Activated T-cell treated with anti-CD3 and anti-CD28 coated beads for 4 hours (primary cell): ENCODE results near the gene SEL1L2.
A peak's percentile ranks its signal among the peaks of the same experiment; 100 is the strongest.
"Not testable (repeated sequence)": the region's sequence is repeated elsewhere in the genome, so short reads cannot be mapped to it uniquely, and the experiment has no call there.

Source experiments
- DNase-seq: peaks from one replicate; pipeline ENCODE4 v3.0.0-alpha.2; 2020

The SEL1L2 gene, protein sequence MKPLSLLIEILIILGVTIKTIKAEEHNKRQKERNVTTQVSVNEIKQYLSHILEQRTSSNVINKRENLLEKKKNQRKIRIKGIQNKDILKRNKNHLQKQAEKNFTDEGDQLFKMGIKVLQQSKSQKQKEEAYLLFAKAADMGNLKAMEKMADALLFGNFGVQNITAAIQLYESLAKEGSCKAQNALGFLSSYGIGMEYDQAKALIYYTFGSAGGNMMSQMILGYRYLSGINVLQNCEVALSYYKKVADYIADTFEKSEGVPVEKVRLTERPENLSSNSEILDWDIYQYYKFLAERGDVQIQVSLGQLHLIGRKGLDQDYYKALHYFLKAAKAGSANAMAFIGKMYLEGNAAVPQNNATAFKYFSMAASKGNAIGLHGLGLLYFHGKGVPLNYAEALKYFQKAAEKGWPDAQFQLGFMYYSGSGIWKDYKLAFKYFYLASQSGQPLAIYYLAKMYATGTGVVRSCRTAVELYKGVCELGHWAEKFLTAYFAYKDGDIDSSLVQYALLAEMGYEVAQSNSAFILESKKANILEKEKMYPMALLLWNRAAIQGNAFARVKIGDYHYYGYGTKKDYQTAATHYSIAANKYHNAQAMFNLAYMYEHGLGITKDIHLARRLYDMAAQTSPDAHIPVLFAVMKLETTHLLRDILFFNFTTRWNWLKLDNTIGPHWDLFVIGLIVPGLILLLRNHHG

DNA sequence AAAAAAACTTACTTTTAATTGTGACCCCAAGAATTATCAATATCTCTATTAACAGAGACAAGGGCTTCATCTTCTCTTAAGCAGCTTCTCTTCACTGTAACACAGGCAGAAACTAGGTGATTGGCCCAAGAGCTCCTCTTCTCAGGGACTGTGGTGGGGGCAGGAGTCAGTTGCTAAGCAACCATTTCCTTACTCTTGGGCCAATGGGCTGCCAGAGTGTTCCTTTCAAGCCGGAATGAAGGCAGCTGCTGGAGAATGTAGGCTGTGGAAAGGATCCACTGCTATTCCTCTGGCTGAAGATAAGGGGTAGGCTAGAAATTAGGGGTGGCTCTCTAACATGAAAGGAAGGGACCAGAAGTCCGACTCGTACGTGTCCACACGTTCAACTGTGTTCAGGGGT is at the start of gene SEL1L2:
SEL1L2 (minus strand) TSS at position 150 of the 400 bp plus-strand sequence; CDS start at position 70, 80 bp downstream.
- no peak for DNase-seq

DNA sequence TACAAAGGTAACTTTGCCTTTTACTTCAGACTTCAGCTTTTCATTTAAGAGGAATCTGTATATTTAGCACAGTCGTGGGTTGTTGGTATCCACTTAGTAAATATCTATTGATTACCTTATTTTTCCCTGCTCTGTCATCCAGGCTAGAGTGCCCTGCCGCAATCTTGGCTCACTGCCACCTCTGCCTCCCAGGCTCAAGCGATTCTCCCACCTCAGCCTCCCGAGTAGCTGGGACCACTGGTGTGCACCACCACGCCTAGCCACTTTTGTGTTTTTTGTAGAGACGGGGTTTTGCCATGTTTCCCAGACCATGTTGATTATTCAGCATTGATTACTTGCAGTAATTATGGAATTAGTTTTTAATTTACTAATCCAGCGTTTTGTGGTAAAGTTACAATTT is 46.2 kb upstream of the SEL1L2 start:
- DNase-seq, result no peak

DNA sequence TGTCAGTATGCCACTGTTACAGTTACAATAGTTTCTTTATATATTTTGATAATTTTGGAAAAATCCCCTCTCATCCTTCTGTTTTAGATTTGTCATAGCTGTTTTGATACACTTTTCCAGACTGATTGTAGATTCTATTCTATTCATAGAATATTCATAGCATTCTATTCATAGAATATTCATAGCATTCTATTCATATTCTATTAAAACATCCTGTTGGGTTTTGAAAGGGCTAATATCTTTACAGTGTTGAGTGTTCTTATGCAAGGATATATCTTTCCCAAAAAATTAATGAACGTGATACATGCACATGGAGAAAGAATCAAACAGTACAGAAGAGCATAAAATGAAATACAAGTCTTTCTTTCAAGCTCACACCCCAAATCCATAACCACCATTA is 42.9 kb upstream of the SEL1L2 start:
- DNase-seq, result no peak

DNA sequence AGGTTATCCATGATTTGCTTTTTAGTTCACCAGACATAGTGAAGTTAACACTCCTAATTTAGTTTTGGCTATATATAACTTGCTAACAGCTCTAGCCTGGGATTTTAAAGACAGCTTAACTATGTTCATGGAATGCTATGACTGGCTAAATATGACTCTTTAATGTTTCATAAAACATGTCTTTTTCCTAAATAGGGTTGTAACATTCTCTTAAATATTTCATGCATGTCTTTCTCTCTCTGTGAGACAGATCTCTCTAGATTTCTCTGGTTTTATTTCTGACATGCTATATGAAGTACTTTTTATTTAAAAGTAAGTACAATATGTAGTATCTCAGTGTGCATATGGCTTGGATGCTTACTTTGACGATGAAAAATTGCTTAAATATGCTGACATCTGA is 40.6 kb upstream of the SEL1L2 start:
- DNase-seq, result no peak

DNA sequence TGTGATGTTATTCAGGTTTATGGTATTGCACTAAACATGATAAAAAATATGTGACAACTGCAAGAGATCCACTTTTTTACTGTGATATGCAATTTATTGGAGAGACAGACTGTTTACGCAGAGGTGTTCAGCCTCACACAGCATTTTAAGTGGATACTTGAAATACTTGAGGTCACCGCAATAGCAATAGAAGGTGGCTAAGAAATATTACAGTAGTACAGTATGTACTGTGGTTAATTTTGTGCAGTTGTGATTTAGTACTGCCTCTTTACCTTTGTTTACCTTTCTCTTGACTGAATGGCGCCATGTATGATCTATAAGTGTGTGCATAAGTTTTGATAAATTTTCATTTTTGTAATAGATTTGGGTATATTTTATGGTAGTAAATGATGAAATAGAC is 22.3 kb upstream of the SEL1L2 start:
- no peak for DNase-seq

DNA sequence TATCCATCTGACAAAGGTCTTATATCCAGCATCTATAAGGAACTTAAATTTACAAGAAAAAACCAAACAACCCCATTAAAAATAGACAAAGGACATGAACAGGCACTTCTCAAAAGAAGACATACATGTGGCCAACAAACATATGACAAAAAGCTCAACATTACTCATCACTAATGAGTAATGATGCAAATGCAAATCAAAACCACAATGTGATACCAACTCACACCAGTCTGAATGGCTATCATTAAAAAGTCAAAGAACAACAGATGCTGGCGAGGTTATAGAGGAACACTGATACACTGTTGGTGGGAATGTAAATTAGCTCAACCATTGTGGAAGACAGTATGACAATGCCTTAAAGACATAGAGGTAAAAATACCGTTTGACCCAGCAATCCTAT is 18.8 kb upstream of the SEL1L2 start:
- no peak for DNase-seq

DNA sequence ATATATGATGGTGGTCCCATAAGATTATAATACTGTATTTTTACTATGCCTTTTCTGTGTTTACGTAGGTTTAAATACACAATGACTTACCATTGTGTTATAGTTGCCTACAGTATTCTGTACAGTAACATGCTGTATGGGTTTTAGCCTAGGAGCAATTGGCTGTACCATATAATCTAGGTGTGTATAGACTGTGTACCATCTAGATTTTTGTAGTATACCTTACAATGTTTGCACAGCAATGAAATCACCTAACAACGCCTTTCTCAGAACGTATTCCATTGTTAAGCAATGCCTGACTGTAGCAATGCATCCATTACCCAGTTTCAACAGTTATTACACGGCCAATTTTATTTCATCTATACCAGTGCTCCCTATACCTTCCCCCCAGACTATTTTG is 15.6 kb upstream of the SEL1L2 start:
- DNase-seq, result no peak

DNA sequence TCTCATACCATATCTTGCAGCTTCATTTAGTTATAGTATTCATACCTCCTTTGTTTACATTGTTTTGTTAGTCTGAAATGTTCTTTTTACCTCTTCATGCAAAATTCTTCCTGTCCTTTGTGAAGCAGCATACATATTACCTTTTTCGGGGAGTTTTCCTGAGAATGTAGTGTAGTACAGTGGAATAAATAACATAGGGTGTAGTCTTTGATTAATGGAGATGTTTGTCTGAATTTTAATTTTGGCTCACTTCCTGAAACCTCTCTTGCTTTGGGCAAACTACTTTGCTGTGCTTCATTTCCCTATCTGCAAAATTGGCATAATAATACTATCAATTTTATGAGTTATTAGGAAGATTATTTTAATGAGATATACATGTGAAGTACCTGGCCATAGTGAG is 10.5 kb upstream of the SEL1L2 start:
- no peak for DNase-seq

DNA sequence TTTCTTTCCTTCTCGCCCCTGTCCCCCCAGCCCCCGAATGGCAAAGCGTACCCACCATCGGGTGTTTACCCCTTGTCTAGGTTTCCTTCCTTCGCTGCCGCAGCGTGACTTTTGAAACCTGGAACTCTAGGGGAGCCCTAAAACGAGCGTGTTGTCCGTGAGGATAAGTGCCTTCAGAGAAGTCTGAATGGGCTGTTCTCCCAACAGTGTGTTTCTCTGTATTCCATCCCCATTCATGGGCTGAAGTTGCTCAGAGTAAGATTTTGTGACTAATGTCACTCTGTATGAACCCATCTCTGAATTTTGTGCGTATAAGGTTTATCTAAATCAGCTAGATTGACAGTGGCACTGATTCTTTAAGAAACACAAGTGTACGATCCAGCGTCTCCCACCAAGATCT is 5.9 kb upstream of the SEL1L2 start:
- DNase-seq, result no peak

DNA sequence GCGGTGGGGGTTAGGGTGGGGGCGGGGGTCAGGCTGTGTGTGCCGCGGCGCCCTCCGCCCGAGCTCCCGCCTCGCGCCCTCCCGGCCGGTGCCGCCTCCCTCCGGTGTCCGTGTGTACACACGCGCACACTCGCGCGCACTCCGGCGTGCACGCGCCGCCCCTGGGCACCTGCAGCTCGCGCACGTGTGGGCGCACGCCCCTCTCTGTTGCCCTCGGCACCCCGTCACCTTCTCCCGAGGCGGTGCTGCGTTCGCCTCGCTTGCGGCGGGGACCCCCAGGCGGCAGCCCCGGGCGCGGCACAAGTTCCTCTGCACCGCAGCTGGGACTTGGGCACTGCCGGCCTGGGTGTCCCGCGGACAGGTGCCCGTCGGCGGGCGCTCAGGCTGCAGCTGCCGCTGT is 5.4 kb upstream of the SEL1L2 start:
- no peak for DNase-seq

DNA sequence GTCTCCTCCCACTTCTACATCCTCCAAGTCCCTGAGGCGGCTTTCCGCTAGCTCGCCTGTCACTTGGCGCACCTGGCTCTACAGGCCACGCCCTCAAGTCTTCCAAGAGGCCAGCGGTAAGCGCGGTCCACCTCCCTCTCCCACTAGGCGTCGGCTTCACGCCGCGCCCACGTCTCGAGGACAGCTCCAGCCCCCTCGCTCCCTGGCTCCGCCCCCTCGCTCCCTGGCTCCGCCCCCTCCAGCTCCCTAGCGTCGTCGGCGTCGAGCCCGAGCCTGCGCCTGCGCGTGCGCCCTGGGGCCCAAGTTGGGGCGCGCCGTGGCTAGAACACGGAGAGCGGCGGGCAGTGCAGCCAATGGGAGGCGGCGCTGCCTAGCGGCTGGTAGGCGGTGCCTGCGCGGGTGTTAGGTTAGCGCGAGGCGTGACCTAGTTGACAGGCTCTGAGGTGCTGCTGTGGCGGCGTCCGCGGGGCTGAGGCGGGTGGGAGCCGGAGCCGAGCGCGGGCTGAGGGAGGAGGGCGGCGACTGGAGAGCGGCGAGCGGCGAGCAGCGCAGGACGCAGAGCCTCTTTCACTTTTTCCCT is 4.8 kb upstream of the SEL1L2 start, which contains the start of gene MACROD2:
MACROD2 (plus strand) TSS at position 431 of the 580 bp plus-strand sequence.
- DNase-seq, result peak; percentile 11

DNA sequence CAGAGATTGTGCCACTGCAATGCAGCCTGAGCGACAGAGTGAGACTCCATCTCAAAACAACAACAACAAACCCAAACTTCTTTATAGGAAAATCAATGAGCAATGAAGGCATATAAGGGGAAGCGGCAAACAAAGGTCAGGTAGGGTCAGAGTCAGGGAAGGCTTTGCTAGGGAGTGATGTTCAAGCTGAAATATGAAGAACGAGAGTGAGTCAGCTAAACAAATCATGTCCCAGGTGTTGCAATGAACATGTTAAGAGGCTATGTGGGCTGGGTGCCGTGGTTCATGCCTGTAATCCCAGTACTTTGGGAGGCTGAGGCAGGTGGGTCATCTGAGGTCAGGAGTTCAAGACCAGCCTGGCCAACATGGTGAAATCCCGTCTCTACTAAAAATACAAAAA is 1.5 kb upstream of the SEL1L2 start:
- DNase-seq, result not testable (repeated sequence)

DNA sequence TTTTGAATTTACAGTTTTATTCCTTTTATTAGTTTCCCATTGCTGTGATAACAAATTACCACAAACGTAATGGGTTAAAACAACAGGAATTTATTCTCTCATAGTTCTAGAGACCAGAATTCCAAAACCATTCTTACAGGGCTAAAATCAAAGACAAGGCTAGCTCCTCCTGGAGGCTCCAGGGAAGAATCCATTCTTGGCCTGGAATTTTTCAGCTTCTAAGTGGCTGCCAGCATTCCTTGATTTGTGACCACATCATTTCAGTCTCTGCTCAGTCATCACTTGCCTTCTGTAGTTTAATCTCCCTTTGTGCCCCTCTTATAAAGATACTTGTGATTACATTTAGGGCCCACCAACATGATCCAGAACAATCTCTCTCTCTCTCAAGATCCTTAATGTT is 897 bp upstream of the SEL1L2 start:
- DNase-seq, result no peak

DNA sequence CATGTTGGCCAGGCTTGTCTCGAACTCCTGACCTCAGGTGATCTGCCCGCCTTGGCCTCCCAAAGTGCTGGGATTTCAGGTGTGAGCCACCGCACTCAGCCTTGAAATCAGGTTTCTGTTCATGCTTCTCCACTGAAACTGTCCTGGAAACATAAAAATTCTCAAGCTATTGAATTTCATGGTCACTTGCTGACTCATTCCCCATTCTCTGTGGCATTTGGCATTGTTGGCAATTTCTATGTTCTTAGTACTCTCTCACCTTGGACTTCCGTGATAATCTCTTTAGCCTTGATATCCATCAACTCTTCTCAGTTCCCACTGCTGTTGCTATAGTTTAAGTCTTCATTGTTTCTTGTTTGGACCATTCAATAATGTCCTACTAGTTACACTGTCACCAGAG is 6.2 kb downstream of the SEL1L2 start:
- DNase-seq, result no peak

DNA sequence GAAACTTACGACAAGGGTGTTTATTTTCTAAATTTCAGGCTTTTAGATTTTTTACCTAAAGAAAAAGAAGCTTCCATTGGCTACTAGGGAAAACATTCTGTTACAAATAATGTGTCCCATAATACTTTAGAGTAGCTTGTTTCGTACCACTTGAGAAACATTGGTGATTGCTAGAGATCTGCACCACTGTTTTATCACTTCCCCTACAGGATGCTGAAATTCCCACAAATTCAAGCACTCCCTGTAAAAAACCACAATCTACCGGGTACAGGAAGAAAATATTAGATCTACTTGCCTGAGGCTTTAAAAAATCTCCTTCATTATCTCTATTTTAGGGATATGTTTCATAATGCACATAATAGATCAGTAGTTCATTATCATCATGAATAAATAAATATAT is 29.9 kb downstream of the SEL1L2 start:
- no peak for DNase-seq

DNA sequence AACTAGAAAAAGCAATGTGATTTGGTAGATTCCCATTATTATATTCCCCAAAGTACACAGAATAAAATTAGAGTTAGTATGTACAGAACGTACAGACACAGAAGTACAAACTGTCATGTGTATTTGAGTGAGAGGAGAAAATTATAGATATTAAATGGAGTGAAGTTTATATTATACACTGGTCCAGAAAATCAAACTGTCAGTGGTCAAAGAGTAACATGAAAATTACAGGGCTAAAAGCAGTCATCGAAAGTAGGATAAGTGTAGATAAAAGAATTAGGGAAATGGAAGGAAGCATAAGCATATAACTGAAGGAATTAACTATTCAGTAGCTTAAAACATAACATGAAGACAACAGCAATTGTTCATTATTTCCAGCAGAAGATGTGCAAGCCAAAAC is 30.3 kb downstream of the SEL1L2 start:
- DNase-seq, result no peak

DNA sequence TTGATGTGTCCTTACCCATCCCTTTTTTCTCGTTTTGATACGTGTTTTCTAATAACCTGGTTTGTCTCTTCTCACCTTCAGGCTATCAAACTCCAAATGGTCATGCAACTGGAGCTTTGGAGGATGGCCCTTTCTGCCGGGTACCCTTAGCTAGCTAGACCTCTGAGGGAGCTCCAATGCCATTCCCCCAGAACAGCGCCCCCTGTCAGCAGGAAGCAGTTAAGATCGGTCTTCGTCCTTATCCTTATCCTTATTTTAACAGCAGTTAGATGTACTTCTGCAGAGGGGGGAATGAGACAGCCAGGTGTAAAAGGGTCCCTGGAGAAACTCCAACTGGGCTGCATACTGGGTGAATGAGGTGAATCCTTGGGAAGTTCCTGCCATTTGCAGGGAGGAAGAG is 37.2 kb downstream of the SEL1L2 start:
- no peak for DNase-seq

DNA sequence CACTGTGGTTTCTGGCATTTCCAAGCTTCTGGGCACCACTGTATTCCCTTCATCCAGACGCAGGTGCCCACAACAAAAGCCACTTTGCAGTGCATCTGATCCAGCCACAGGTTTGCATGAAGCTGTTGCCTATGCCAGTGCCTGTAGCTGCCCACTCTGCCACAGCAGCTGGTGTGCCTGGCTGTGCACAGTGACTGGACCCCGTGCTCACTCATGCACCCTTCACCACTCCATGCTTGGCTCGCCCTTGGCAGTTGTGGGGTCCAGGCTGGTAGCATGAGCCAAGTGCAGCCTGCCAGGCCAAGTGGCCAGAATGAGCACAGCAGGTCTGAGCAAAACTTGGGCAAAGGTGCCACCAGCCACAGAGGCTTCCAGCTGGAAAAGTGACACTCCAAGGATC is 42.7 kb downstream of the SEL1L2 start:
- DNase-seq, result no peak

DNA sequence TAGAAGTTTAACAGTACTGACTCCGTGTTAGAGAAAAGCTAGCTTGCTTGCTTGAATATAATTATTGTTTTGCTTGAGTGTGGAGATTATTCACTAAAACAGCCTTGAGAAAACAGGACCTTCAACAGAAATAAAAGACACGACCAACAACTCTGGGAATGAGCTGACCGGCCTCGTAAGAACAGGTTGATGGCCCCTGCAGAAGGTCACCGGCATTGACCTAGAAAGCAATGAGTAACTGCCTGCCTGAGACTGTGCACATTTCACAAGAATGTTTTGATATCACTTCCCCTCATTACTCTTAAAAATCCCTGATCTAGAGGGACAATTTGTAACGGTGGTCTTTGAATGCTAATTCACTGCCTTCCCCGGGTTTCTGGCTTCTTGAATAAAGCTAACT is 49.4 kb downstream of the SEL1L2 start:
- DNase-seq, result no peak

DNA sequence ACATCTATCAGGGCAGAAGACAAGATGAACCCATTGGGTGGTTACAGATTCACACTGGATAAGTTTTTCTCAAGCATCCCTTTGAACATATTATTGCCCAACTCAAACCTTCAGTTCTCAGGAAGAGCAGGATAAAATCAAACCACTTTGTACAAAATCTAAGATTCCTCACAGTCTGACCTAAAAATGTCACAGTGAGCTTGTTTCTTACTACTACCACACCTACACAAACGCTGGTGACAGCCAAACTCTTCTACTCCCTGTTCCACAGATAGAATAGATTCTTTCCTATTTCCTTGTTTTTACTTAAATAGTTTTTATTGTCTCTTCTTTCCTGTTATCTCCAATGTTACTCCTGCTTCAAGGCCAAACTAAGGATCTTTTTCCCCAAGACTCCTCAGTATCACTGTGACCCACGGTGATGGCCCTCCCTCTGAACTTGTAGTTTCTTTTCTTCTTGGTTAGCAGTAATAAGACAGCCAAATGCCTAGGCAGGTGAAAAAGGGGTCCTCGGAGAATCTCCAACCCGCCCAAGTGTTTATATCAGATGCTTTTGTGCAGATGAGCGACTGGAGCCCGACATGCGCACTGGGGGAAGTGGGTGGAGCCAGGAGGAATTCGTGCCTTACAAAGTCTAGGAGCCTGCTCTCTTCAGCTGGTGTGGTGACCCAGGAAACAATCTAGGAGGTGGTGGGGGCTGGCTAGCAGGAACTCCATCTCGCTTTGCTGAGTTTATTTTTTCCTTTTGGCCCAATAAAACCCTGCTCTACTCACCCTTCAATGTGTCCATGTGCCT is 53.4 kb downstream of the SEL1L2 start:
- DNase-seq, result no peak

DNA sequence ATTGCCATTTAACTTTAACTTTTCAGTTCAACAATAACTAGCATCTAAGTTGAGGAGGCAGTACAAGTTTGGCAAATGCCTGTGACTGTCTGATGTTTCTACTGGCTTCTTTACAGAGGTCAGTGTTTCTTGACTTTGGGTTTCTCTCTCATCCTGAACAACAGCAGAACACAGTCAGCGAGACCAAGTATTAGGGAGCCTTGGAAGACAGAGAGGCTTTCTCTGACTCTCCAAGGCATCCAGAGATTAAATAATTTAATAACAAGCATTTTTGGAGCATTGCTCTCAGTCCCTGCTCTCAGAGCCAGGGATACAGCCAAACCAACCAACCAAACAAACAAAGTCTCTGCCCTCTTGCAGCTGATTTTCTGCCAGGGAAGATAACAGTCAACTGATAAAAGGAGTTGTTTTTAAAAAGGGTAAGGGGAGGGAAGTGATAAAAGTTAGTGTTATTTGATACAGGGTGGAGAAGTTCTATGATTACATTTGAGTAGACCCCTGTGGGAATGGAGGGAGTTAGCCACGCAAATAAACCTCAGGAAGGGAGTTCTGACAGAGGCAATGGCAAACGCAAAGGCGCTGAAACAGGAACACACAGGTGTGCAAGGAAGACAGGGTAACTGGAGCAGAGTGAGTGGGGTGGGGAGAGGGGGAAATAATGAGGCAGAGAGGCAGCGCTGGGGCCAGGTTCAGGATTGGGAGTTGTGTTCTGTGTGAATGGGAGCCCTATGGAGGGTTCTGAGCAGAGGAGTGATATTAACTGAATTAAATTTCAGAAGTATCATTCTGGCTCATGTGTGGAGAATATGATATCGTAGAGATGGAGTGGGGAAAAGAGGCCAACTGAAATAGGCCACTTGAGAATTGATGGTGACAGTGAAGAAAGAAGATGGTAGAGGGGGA is 55.2 kb downstream of the SEL1L2 start:
- no peak for DNase-seq

DNA sequence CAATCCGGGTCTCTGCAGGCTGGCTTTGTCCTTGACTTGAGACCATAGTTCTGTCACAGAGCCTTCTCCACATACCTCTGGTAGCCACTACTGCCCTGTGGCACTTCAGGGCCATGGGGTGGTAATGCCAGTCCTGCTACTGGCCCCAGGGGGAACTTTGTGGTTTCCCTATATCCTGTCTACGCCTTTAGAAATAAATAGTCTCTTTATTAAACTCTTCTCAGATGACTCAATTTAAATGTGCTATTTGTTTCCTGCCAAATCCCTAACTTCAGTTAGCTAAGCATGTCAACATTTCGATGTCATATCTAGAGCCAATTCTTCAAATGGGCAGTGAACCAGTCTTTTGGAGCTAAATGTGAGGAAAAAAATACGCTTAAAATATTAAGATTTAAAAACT is 60.1 kb downstream of the SEL1L2 start:
- no peak for DNase-seq
